ENCODE results near the gene ARHGAP25.

ARHGAP25 gene
- total RNA-seq = 103 to 188 reads per million in 2 experiments

GRCh38 chr2:68734688-68735525 is at the start of gene ARHGAP25:
ARHGAP25 (plus strand) TSS chr2:68734811; CDS start chr2:68735200, 389 bp downstream.
- no peak for DNase-seq (ENCODE audit: low read depth)

DNA sequence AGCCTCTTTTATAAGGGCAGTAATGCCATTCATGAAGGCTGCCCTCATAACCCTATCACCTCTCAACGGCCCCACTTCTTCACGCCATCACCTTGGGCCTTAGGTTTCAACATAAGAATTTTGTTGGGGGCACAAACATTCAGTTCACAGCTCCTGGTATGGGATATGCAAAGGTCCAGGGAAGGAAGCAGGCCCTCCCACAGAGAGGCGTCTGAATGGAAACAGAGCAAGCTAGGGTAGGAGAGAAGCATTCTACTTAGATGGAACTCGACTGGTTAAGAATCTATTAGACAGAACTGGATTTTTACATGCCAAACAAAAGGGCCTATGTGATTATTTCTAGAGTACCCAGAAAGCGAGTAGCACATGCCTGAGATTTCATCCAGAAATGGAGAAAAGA is 48.4 kb upstream of the ARHGAP25 start:
- DNase-seq (ENCODE audit: low read depth) = no peak

DNA sequence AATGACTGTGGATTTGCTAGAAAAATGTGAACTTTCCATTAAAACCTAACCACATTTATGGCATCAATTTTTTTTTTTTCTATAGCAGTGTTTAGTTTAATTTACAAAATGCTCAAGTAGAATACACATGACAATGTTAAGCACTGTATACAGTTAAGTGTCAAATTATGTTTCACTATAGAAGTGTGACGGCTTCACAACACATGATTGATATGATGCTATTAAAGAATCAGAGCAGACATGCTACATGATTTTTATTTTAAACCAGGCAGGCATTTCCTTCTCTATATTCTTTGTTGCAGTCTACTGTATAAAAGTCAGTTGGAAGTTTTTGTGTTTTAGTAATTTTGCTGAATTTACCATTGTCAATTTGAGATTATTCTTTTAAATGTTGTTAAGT is 47.6 kb upstream of the ARHGAP25 start:
- no peak for DNase-seq (ENCODE audit: low read depth)

- DNase-seq (ENCODE audit: low read depth) = no peak
These were observed 44.8 kb upstream of the ARHGAP25 start for GRCh38 chr2:68689553-68690537.

DNA sequence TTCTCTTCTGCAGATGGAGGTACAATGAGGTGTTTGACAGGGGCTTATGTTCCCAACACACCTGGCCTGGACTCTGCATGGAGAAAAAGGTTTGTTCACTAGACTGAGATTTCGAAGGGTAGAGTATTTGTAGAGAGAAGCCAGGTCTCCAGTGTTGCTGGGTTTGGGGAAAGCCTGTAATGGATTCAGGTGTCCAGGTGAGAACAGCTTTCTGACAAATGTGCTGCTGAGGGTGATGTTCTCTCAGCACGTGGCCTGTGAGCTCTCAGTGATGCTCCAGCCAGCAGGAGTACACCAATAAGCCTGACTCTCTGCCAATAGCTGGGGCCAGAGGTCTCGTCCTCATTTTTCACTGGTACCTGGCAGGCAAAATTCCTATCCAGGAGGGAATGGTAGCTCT is 43.8 kb upstream of the ARHGAP25 start:
- DNase-seq (ENCODE audit: low read depth) = no peak

DNA sequence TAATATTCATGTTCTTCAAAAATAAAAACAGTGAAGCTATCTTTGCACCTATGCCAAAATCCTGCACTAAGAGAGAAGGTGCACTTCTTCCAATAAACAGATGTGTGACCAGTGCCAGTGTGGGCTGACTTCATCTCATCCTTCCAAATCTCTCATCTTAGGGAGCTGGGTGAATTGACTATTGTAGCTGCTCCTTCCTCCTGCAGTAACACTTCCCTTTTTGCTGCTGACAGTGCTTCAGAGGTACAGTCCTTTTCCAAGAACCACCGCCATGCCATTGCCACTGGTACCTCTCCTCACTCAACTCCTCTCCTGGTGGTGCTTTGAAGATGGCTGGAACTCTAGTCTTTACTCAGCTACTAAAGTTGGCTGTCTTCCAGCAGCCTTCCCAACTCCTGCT is 42.1 kb upstream of the ARHGAP25 start:
- DNase-seq (ENCODE audit: low read depth) = no peak

GRCh38 chr2:68693951-68694350 is 40.7 kb upstream of the ARHGAP25 start:
- no peak for DNase-seq (ENCODE audit: low read depth)

DNA sequence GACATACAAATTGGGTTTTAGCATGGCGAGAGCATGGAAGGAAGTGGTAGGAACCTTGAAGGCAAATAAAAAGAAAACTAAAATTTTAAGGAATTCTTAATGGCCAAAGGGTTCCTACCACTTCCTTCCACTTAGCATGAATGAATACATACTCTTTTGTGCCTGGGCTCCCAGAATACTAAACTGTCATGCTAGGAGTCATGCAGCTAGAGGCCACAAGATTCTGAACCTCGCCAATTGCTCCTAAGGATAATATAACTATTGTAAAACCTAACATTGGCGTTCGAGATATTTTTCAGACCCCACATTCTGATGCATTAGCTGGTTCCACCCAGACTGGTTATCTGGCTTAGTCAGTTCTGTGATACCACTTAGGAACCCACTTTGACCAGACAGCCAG is 38.6 kb upstream of the ARHGAP25 start:
- DNase-seq (ENCODE audit: low read depth) = no peak

- DNase-seq (ENCODE audit: low read depth) = no peak
These were observed 38.1 kb upstream of the ARHGAP25 start for GRCh38 chr2:68696554-68696953.

- DNase-seq (ENCODE audit: low read depth) = no peak
These were observed 35.8 kb upstream of the ARHGAP25 start for GRCh38 chr2:68698567-68699377.

DNA sequence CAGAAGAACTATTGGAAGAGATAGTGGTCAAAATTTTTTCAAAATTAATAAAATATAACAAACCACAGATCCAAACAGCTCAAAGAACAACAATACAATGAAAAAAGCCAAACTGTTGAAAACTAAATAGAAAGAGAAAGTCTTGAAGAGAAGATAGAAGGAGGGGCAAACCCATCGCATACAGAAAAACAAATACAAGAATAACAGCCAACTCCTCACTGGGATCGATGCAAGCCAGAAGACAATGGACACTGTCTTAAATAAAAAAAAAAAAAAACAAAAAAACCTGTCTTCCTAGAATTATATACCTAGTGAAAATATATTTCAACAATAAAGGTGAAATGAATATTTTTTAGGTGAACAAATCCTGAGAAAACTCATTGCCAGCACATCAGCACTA is 34.1 kb upstream of the ARHGAP25 start:
- no peak for DNase-seq (ENCODE audit: low read depth)

- no peak for DNase-seq (ENCODE audit: low read depth)
These were observed 28.0 kb upstream of the ARHGAP25 start for GRCh38 chr2:68706637-68707036.

- no peak for DNase-seq (ENCODE audit: low read depth)
These were observed 26.0 kb upstream of the ARHGAP25 start for GRCh38 chr2:68708629-68709028.

DNA sequence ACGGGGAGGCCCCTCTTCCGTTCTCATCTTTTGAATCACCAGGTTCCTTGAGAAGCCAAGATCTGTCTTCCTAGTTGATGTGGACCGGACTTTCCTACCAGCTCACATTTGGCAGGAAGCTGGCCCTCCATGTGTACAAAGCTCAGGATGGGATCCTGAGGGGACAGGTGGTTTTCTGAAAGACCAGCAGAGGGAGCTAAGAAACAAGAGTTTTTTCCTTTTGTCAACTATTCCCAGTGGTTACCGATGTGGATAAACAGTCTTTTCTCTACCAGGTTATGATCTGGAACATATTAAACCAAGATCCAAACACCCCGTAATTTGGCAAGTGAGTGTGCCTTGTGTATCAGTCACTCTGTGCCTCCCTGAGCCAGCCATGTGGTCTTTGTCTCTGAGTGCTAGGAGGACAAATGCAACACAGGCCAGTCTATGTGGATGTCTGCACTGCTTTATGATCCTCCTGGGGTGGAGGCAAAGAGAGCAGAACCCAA is 25.1 kb upstream of the ARHGAP25 start:
- no peak for DNase-seq (ENCODE audit: low read depth)

GRCh38 chr2:68710336-68710735 is 24.3 kb upstream of the ARHGAP25 start:
- DNase-seq (ENCODE audit: low read depth) = no peak

- DNase-seq (ENCODE audit: low read depth) = no peak
These were observed 23.9 kb upstream of the ARHGAP25 start for GRCh38 chr2:68710756-68711155.

DNA sequence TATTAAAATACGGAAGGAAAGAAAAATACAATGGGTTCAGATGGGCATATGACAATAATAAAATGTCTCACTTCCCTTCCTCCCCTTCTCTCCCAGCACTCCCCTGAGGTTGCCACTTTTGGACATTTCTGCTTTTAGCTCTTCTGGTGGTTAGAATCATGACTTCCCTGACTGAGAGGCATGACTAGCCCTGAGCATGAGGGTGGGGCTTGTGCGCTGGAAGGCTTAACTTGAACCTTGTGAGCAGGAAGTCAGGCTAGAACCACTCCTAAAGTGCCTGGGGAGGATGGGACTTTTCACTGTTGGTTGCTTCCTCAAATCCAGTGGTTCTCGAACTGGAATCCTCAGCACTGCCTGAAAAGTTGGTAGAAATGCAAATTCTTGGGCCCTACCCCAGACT is 19.7 kb upstream of the ARHGAP25 start:
- DNase-seq (ENCODE audit: low read depth) = no peak

GRCh38 chr2:68715353-68716041 is 19.1 kb upstream of the ARHGAP25 start:
- no peak for DNase-seq (ENCODE audit: low read depth)

DNA sequence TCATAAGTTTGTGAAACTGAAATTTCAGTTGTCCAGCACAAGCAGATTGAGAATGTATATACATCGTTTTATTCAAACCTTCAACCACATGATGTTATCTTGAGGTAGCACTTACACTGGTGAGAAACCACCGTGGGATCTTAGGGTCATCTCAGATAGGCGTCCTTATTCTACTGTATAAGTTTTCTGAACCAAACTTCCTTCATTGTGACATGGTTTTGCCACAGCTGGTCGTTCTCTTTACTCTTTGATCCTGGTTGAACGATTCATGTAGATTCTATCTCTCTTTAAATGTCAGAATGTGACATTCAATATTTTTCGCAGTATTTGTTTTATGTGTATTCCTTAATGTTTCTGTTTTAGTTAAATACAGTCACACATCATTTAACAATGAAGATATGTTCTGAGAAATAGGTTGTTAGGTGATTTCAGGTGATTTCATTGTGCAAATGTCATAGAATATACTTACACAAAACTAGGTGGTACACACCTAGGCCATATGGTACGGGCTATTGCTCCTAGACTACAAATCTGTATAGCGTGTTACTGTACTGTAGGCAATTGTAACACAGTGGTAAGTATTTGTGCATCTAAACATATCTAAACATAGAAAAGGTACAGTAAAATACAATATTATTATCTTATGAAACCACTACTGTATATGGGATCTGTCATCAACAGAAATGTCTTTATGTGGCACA is 17.9 kb upstream of the ARHGAP25 start:
- no peak for DNase-seq (ENCODE audit: low read depth)

GRCh38 chr2:68717305-68717661 is 17.3 kb upstream of the ARHGAP25 start:
- DNase-seq (ENCODE audit: low read depth) = no peak

DNA sequence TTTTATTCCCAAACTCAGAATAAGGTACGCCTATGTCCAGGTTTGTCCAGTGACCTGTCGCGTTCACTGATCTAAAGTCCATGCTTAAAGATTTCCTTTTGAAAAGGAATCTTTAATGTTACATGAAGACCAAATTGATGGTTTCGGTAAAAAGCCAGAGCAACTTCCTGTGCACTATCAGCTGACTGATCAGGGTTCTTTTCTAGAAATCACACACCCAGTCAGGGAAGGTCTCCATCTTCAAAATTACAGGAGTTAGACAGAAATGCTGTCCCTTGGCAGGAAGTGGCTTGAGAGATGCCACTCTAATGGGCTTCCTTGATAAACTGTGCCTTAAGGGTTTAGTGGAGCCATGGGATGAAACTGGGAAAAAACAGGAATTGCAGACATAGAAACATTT is 14.7 kb upstream of the ARHGAP25 start:
- DNase-seq (ENCODE audit: low read depth) = no peak

Measured in T follicular helper cell (primary cell).